GM23338 (cell line): Measurements from ENCODE around the gene AFM. TPM values are rescaled to one million over a fixed set of nuclear protein-coding genes. Genes with fewer than 3 reads are reported as not detected.

Experiments used
- ATAC-seq: fragments of 200-7000 bp; cut with Tn5 transposase; 3 replicates; pipeline ENCODE4 v1.9.1; 2020
- DNase-seq: peaks from one replicate; pipeline ENCODE4 v3.0.0-alpha.2; 2015; ENCODE audit warnings: low spot score
- H2AFZ ChIP-seq: fragments of 200-600 bp; sonication (generic); 2 replicates; pipeline ENCODE4 v1.8.0; 2016; ENCODE audit warnings: antibody characterized with exemption, mild to moderate bottlenecking, moderate library complexity
- H3F3A ChIP-seq: fragments of 200-600 bp; sonication (generic); replicated peaks from 2 replicates; pipeline ENCODE4 v1.8.0; 2017; ENCODE audit warnings: antibody characterized with exemption, mixed run types, low read depth
- H3K27ac ChIP-seq: fragments of 200-600 bp; sonication (generic); 2 replicates; pipeline ENCODE4 v1.6.1; 2016; ENCODE audit warnings: low read depth
- H3K27me3 ChIP-seq: fragments of 200-600 bp; sonication (generic); 2 replicates; pipeline ENCODE4 v1.8.0; 2016; ENCODE audit warnings: mild to moderate bottlenecking, mixed run types, moderate library complexity; ENCODE audit not compliant: insufficient read depth
- H3K36me3 ChIP-seq: fragments of 200-600 bp; sonication (generic); 2 replicates; pipeline ENCODE4 v1.8.0; 2016; ENCODE audit warnings: mild to moderate bottlenecking; ENCODE audit not compliant: insufficient read depth
- H3K4me1 ChIP-seq: fragments of 200-600 bp; sonication (generic); 2 replicates; pipeline ENCODE4 v1.8.0; 2016; ENCODE audit warnings: mild to moderate bottlenecking, moderate library complexity; ENCODE audit not compliant: insufficient read depth
- H3K4me2 ChIP-seq: fragments of 200-600 bp; sonication (generic); 2 replicates; pipeline ENCODE4 v1.7.1; 2017; ENCODE audit warnings: mixed run types
- H3K4me3 ChIP-seq: fragments of 200-600 bp; sonication (generic); 2 replicates; pipeline ENCODE4 v1.6.1; 2016; ENCODE audit warnings: mixed run types
- H3K79me2 ChIP-seq: fragments of 200-600 bp; sonication (generic); replicated peaks from 2 replicates; pipeline ENCODE4 v1.8.0; 2017; ENCODE audit warnings: mild to moderate bottlenecking; ENCODE audit not compliant: insufficient read depth
- H3K9me2 ChIP-seq: fragments of 200-600 bp; sonication (generic); 2 replicates; pipeline ENCODE4 v1.8.0; 2017; ENCODE audit not compliant: insufficient read depth
- H4K20me1 ChIP-seq: fragments of 200-600 bp; sonication (generic); replicated peaks from 2 replicates; pipeline ENCODE4 v1.8.0; 2017; ENCODE audit warnings: mild to moderate bottlenecking; ENCODE audit not compliant: insufficient read depth
- H3K27ac Mint-ChIP-seq: 2 replicates; pipeline ENCODE4 v1.8.0; 2020; ENCODE audit warnings: inconsistent platforms, mild to moderate bottlenecking, moderate library complexity, mixed read lengths
- H3K27me3 Mint-ChIP-seq: 3 replicates; pipeline ENCODE4 v1.8.0; 2022; ENCODE audit warnings: low read depth, mild to moderate bottlenecking, moderate library complexity, mixed read lengths, inconsistent platforms; ENCODE audit not compliant: insufficient read depth, poor library complexity
- H3K36me3 Mint-ChIP-seq: 3 replicates; pipeline ENCODE4 v1.8.0; 2021; ENCODE audit warnings: low read depth, mild to moderate bottlenecking, inconsistent platforms, moderate library complexity, mixed read lengths
- H3K4me1 Mint-ChIP-seq: 3 replicates; pipeline ENCODE4 v1.8.0; 2020; ENCODE audit warnings: mild to moderate bottlenecking, inconsistent platforms, mixed read lengths
- H3K4me3 Mint-ChIP-seq: 3 replicates; pipeline ENCODE4 v1.8.0; 2021; ENCODE audit warnings: moderate library complexity, mild to moderate bottlenecking, inconsistent platforms, mixed read lengths
- H3K9me3 Mint-ChIP-seq: 3 replicates; pipeline ENCODE4 v1.8.0; 2020; ENCODE audit warnings: moderate library complexity, mild to moderate bottlenecking, inconsistent platforms, mixed read lengths
- CREB1 ChIP-seq: fragments of 250-450 bp; sonication (Bioruptor Pico); IDR thresholded peaks from 2 replicates; pipeline ENCODE4 v1.5.0; 2020; ENCODE audit warnings: low read depth, mild to moderate bottlenecking, moderate library complexity
- EZH2 ChIP-seq: fragments of 200-600 bp; sonication (generic); IDR thresholded peaks from one replicate; pipeline ENCODE4 v1.8.0; 2017; ENCODE audit warnings: antibody characterized with exemption, mild to moderate bottlenecking, low read depth; ENCODE audit not compliant: unreplicated experiment
- EZH2phosphoT487 ChIP-seq: fragments of 200-600 bp; sonication (generic); IDR thresholded peaks from one replicate; pipeline ENCODE4 v1.8.1; 2018; ENCODE audit warnings: antibody characterized with exemption; ENCODE audit not compliant: unreplicated experiment
- JUNB ChIP-seq: IDR thresholded peaks from one replicate; pipeline ENCODE4 v1.6.1; 2016; ENCODE audit warnings: antibody characterized with exemption; ENCODE audit not compliant: unreplicated experiment
- NANOG ChIP-seq: IDR thresholded peaks from 2 replicates; pipeline ENCODE4 v1.6.1; 2016; ENCODE audit warnings: antibody characterized with exemption, borderline replicate concordance
- STAT1 ChIP-seq: IDR thresholded peaks from one replicate; pipeline ENCODE4 v1.6.1; 2016; ENCODE audit warnings: antibody characterized with exemption; ENCODE audit not compliant: unreplicated experiment
- ZNF114 ChIP-seq: fragments of 250-450 bp; sonication (Bioruptor Pico); IDR thresholded peaks from 2 replicates; pipeline ENCODE4 v1.5.0; 2020; ENCODE audit warnings: mild to moderate bottlenecking, moderate library complexity
- ZNF331 ChIP-seq: fragments of 250-450 bp; sonication (Bioruptor Pico); IDR thresholded peaks from 2 replicates; pipeline ENCODE4 v1.5.0; 2020; ENCODE audit warnings: low read depth, mild to moderate bottlenecking, moderate library complexity
- polyA plus RNA-seq: library from polyadenylated mRNA; unstranded; fragments of >200 nt; fragmentation: Nextera tagmentation; extraction: Ambion mirVana; gene quantifications from 2 replicates; pipeline ENCODE4 v1.2.1, GENCODE V29; 2016
- total RNA-seq: library from RNA; depleted of rRNA; stranded (reverse); fragments of >200 nt; shearing (Covaris generic); gene quantifications from 2 replicates; pipeline ENCODE4 v1.2.3, GENCODE V29; 2014
- TF ChIP-seq, protein P1 (sequence below), 2 experiments: fragments of 200-600 bp in 1 of 2; sonication (generic) in 1 of 2; conservative IDR thresholded peaks; 2 replicates each; pipeline versions ENCODE4 v1.5.1 to v1.6.1; 2016 to 2017; ENCODE audit warnings: antibody characterized with exemption in 2 of 2, low read depth in 2 of 2, mild to moderate bottlenecking in 2 of 2, moderate library complexity in 1 of 2
- TF ChIP-seq, protein P2 (sequence below): IDR thresholded peaks from 2 replicates; pipeline ENCODE4 v1.6.1; 2016; ENCODE audit warnings: antibody characterized with exemption
- TF ChIP-seq, protein P3 (sequence below): IDR thresholded peaks from one replicate; pipeline ENCODE4 v1.6.1; 2018; ENCODE audit warnings: antibody characterized with exemption; ENCODE audit not compliant: unreplicated experiment

AFM gene
- total and polyA plus RNA-seq, 2 experiments from 2014 or later: not detected

DNA sequence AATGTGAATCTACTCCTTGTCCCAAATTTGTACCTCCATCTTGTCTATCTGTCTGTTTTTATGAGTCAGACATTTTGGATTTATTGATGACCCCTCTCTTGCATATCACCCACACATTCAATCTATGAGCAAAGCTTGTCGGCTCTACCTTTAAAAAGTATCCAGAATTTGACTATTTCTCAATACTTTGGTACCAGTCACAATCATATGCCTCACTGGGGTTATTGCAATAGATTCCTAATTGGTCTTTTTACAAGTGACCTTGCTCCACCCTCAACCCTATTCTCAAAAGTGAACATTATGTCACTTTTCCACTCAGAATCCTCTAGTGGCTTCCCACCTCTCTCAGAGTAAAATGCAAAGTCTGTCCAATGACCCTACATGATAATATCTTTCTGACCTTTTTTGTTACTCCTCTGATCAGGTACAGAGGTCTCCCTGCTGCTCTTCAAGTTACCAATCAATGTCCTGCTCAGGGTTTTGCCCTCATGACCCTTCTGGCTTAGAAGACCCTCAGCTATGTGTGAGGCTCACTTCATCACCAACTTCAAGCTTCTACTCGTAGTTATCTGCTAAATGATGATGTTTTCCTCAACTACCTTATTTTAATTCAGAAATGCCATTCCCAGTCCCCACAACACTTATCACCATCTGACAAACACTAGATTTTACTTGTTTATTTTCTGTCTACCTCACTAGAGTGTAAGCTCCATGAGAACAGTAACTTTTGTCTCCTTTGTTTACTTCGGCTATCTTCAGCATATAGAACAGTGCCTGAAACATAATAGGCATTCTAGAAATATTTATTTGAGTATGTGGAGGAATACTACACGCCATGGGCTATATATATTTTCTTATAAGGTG, 23.1 kb upstream of the AFM start:
- Mint-ChIP-seq H3K9me3 (peaks cover 11% of the 10 kb centered on the region; the same call in 2 of the 3 replicates), H3K27me3 (no peaks in the 10 kb centered on the region), H3K27ac (no peak overlapping the region), H3K4me1 (peaks cover 9% of the 10 kb centered on the region; the same call in 2 of the 3 replicates), H3K36me3 (peaks cover 16% of the 10 kb centered on the region), H3K4me3 (no peak overlapping the region)
- Histone ChIP-seq H3K79me2 (no peaks in the 10 kb centered on the region), H3K4me2 (no peak overlapping the region), H3K27ac (no peak overlapping the region), H4K20me1 (no peaks in the 10 kb centered on the region), H3F3A (no peaks in the 10 kb centered on the region), H3K9me2 (peaks cover 3% of the 10 kb centered on the region; the same call in 1 of the 2 replicates), H3K27me3 (no peaks in the 10 kb centered on the region), H2AFZ (no peak overlapping the region), H3K4me3 (no peak overlapping the region), H3K4me1 (peaks cover 16% of the 10 kb centered on the region), H3K36me3 (no peaks in the 10 kb centered on the region)
- no peak for ATAC-seq
- TF ChIP-seq JUNB: no peak
- no peak for TF ChIP-seq ZNF114 (CRISPR knock-in tag)
- no peak for TF ChIP-seq EZH2
- TF ChIP-seq NANOG: no peak
- no peak for DNase-seq

DNA sequence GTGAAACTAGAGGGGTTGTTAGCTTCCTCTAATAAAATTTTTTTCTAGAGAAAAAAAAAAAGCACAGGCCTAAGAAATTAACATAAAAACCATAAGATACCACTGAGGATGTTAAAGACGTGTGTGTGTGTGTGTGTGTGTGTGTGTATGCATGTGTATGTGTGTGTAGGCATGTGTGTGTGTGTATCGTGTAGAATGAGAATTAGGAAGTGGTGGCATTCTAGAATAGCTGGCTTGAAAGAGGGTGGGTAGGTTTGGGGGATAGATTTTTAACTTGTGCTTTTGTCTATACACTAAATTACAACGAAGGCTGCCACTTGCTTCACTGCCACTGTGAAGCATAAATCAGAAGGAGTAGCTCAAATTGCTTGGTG, 22.5 kb upstream of the AFM start:
- H3K4me3 ChIP-seq: no peak overlapping the region
- no peak overlapping the region for H3K27ac Mint-ChIP-seq
- H3K36me3 Mint-ChIP-seq: peaks cover 16% of the 10 kb centered on the region
- no peak overlapping the region for H3K4me2 ChIP-seq
- H3K4me3 Mint-ChIP-seq: no peak overlapping the region
- no peak overlapping the region for H3K27ac ChIP-seq
- no peaks in the 10 kb centered on the region for H3F3A ChIP-seq
- peaks cover 10% of the 10 kb centered on the region for H3K4me1 ChIP-seq
- H3K9me2 ChIP-seq: peaks cover 3% of the 10 kb centered on the region; the same call in 1 of the 2 replicates
- H3K9me3 Mint-ChIP-seq: peaks cover 11% of the 10 kb centered on the region; the same call in 2 of the 3 replicates
- no peaks in the 10 kb centered on the region for H3K27me3 Mint-ChIP-seq
- DNase-seq (no peak), ATAC-seq (no peak)
- H4K20me1 ChIP-seq: no peaks in the 10 kb centered on the region
- no peaks in the 10 kb centered on the region for H3K79me2 ChIP-seq
- no peaks in the 10 kb centered on the region for H3K27me3 ChIP-seq
- H3K4me1 Mint-ChIP-seq: peaks cover 5% of the 10 kb centered on the region; the same call in 2 of the 3 replicates
- no peaks in the 10 kb centered on the region for H3K36me3 ChIP-seq
- no peak overlapping the region for H2AFZ ChIP-seq
- TF ChIP-seq EZH2phosphoT487: no peak
- TF ChIP-seq, protein P1, sequence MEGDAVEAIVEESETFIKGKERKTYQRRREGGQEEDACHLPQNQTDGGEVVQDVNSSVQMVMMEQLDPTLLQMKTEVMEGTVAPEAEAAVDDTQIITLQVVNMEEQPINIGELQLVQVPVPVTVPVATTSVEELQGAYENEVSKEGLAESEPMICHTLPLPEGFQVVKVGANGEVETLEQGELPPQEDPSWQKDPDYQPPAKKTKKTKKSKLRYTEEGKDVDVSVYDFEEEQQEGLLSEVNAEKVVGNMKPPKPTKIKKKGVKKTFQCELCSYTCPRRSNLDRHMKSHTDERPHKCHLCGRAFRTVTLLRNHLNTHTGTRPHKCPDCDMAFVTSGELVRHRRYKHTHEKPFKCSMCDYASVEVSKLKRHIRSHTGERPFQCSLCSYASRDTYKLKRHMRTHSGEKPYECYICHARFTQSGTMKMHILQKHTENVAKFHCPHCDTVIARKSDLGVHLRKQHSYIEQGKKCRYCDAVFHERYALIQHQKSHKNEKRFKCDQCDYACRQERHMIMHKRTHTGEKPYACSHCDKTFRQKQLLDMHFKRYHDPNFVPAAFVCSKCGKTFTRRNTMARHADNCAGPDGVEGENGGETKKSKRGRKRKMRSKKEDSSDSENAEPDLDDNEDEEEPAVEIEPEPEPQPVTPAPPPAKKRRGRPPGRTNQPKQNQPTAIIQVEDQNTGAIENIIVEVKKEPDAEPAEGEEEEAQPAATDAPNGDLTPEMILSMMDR (conservative IDR thresholded peaks at IDR 0.05; ENCODE audit: low read depth in 2 of 2): no peak
- no peak for TF ChIP-seq ZNF114 (CRISPR knock-in tag)
- no peak for TF ChIP-seq NANOG
- TF ChIP-seq, protein P2, sequence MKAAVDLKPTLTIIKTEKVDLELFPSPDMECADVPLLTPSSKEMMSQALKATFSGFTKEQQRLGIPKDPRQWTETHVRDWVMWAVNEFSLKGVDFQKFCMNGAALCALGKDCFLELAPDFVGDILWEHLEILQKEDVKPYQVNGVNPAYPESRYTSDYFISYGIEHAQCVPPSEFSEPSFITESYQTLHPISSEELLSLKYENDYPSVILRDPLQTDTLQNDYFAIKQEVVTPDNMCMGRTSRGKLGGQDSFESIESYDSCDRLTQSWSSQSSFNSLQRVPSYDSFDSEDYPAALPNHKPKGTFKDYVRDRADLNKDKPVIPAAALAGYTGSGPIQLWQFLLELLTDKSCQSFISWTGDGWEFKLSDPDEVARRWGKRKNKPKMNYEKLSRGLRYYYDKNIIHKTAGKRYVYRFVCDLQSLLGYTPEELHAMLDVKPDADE: no peak
- no peak for TF ChIP-seq ZNF331 (CRISPR knock-in tag)
- TF ChIP-seq CREB1 (CRISPR knock-in tag): no peak
- TF ChIP-seq, protein P3, sequence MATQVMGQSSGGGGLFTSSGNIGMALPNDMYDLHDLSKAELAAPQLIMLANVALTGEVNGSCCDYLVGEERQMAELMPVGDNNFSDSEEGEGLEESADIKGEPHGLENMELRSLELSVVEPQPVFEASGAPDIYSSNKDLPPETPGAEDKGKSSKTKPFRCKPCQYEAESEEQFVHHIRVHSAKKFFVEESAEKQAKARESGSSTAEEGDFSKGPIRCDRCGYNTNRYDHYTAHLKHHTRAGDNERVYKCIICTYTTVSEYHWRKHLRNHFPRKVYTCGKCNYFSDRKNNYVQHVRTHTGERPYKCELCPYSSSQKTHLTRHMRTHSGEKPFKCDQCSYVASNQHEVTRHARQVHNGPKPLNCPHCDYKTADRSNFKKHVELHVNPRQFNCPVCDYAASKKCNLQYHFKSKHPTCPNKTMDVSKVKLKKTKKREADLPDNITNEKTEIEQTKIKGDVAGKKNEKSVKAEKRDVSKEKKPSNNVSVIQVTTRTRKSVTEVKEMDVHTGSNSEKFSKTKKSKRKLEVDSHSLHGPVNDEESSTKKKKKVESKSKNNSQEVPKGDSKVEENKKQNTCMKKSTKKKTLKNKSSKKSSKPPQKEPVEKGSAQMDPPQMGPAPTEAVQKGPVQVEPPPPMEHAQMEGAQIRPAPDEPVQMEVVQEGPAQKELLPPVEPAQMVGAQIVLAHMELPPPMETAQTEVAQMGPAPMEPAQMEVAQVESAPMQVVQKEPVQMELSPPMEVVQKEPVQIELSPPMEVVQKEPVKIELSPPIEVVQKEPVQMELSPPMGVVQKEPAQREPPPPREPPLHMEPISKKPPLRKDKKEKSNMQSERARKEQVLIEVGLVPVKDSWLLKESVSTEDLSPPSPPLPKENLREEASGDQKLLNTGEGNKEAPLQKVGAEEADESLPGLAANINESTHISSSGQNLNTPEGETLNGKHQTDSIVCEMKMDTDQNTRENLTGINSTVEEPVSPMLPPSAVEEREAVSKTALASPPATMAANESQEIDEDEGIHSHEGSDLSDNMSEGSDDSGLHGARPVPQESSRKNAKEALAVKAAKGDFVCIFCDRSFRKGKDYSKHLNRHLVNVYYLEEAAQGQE: no peak
- TF ChIP-seq JUNB: no peak
- TF ChIP-seq STAT1: no peak
